AG10803 (cell line): ENCODE data around the gene MLLT10.
"Not testable (repeated sequence)": the region's sequence is repeated elsewhere in the genome, so short reads cannot be mapped to it uniquely, and the experiment has no call there.

Experiments used
- DNase-seq: peaks from one replicate; pipeline ENCODE4 v3.0.0; 2010; ENCODE audit warnings: low read depth
- H3K4me3 ChIP-seq: 2 replicates; pipeline ENCODE4 v1.5.1; 2011; ENCODE audit warnings: mild to moderate bottlenecking, low read length, control low read depth
- TF ChIP-seq, protein P1 (sequence below): conservative IDR thresholded peaks from 2 replicates; pipeline ENCODE4 v1.5.1; 2011; ENCODE audit warnings: mild to moderate bottlenecking, low read length, control low read depth, inconsistent platforms

Gene MLLT10

GRCh38 chr10:21603721-21604120, 69.7 kb downstream of the MLLT10 start:
- H3K4me3 ChIP-seq = no peak overlapping the region
- TF ChIP-seq, protein P1, sequence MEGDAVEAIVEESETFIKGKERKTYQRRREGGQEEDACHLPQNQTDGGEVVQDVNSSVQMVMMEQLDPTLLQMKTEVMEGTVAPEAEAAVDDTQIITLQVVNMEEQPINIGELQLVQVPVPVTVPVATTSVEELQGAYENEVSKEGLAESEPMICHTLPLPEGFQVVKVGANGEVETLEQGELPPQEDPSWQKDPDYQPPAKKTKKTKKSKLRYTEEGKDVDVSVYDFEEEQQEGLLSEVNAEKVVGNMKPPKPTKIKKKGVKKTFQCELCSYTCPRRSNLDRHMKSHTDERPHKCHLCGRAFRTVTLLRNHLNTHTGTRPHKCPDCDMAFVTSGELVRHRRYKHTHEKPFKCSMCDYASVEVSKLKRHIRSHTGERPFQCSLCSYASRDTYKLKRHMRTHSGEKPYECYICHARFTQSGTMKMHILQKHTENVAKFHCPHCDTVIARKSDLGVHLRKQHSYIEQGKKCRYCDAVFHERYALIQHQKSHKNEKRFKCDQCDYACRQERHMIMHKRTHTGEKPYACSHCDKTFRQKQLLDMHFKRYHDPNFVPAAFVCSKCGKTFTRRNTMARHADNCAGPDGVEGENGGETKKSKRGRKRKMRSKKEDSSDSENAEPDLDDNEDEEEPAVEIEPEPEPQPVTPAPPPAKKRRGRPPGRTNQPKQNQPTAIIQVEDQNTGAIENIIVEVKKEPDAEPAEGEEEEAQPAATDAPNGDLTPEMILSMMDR = no peak
- DNase-seq = no peak

GRCh38 chr10:21604651-21605050, 70.6 kb downstream of the MLLT10 start:
- TF ChIP-seq, protein P1 = no peak
- no peak overlapping the region for H3K4me3 ChIP-seq
- no peak for DNase-seq

DNA sequence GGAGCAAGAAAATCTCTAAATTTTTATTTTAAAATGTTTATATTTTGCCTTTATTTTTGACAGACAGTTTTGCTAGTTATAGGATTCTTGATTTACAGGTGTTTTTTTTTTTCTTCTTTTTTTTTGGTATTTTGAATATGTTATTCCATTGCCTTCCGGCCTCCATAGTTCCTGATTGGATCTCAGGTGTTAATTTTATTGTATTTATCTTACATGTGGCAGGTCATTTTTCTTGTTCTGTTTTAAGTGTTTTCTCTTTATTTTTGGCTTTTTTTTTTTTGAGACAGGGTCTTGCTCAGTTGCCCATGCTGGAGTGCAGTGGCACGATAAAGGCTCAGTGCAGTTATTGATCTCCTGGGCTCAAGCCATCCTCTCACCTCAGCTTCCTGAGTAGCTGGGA, 73.9 kb downstream of the MLLT10 start:
- TF ChIP-seq, protein P1 = no peak
- no peak overlapping the region for H3K4me3 ChIP-seq
- DNase-seq = no peak

DNA sequence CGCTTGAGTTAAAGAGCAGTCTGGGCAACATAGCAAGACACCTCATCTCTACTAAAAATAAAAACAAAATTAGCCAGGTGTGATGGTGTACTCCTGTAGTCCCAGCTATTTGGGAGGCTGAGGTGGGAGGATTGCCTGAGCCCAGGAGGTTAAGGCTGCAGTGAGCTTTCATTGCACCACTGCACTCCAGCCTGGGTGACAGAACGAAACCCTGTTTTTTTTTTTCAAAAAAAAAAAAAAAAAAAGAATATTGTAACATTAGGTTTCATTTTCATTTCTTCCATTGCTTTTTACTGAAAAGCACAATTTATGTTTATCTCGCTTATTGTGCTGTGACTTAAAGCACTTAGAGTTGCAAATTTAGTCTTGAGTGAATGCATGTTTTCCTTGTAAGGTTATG, 80.0 kb downstream of the MLLT10 start:
- DNase-seq = no peak
- TF ChIP-seq, protein P1 = no peak
- H3K4me3 ChIP-seq = no peak overlapping the region

GRCh38 chr10:21617267-21617666, 83.2 kb downstream of the MLLT10 start:
- DNase-seq = peak; percentile 37
- TF ChIP-seq, protein P1 = no peak
- no peak overlapping the region for H3K4me3 ChIP-seq

DNA sequence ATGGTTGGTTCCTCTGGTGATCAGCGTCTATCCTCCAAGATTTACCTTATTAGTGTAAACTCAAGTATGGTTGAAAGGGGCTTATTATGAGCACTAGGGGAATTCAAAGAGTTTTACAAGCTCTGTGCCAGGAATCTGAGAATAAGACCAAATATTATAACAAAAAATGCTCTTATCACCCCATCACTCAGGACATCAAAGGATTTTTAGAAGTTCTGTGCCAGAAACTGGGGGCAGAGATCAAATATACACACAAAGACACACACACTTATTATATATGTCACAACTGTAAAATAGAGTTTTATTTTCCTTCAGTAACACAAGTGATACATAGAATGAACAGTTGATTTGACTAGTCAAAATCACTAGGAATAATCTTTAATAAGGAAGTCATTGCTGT, 89.3 kb downstream of the MLLT10 start:
- TF ChIP-seq, protein P1 = no peak
- H3K4me3 ChIP-seq = no peak overlapping the region
- no peak for DNase-seq

DNA sequence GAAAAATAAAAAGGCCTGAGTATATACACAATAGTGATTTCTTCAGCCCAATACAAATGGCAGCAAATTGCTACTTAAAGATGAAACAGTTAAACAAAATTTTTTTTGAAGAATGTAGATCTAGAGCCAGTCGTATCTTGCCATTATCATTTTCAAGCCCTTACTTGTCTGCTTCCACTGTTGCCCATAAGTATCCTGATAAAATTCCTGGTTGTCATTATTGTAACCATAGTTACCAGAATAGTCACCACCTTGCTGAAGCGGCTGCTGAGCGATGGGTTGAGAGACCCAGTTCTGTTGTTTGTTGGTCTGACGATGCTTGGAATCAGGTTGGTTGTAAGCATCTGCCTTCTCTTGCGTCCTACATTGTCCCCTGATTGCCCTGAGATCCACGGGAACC, 90.4 kb downstream of the MLLT10 start:
- not testable (repeated sequence) for DNase-seq, H3K4me3 ChIP-seq

- TF ChIP-seq, protein P1 = no peak
Observed at GRCh38 chr10:21624951-21625350, 90.9 kb downstream of the MLLT10 start.

More at GRCh38 chr10:21624951-21625350, 90.9 kb downstream of the MLLT10 start:
- no peak overlapping the region for H3K4me3 ChIP-seq
- DNase-seq = no peak
